K562 (cell line): ENCODE data around the gene SLC43A2.

ENCODE experiments used
- ATF7 ChIP-seq: fragments of 450-650 bp; IDR thresholded peaks from 2 replicates; pipeline ENCODE4 v1.7.1; 2014; ENCODE audit warnings: mild to moderate bottlenecking, moderate library complexity
- E2F4 ChIP-seq: sonication (generic); formaldehyde crosslinking; IDR thresholded peaks from 2 replicates; pipeline ENCODE4 v1.8.0; 2022; ENCODE audit warnings: mild to moderate bottlenecking, low read depth, missing genetic modification reagents
- FOXM1 ChIP-seq, 2 experiments: fragments of 450-650 bp in 1 of 2; sonication (generic) in 1 of 2; formaldehyde crosslinking in 1 of 2; IDR thresholded peaks; 2 replicates each; pipeline versions ENCODE4 v1.6.1 to v1.9.0; 2017 to 2022; ENCODE audit warnings: low read depth in 2 of 2, mild to moderate bottlenecking in 2 of 2, missing genetic modification reagents in 1 of 2, moderate library complexity in 1 of 2
- GABPB2 ChIP-seq: fragments of 250-450 bp; sonication (Bioruptor Pico); conservative IDR thresholded peaks from 2 replicates; pipeline ENCODE4 v1.5.1; 2021; ENCODE audit warnings: mild to moderate bottlenecking
- JUNB ChIP-seq: fragments of 450-650 bp; formaldehyde crosslinking; conservative IDR thresholded peaks from 2 replicates; pipeline ENCODE4 v1.4.0; 2020; ENCODE audit warnings: mild to moderate bottlenecking
- NBN ChIP-seq: fragments of 450-650 bp; IDR thresholded peaks from 2 replicates; pipeline ENCODE4 v1.6.1; 2016; ENCODE audit warnings: low read depth, mild to moderate bottlenecking
- NFATC3 ChIP-seq: fragments of 450-650 bp; IDR thresholded peaks from 2 replicates; pipeline ENCODE4 v1.6.1; 2017; ENCODE audit warnings: mild to moderate bottlenecking
- TAF1 ChIP-seq: IDR thresholded peaks from 2 replicates; pipeline ENCODE4 v1.6.1; 2011; ENCODE audit warnings: mild to moderate bottlenecking, low read length, moderate library complexity; ENCODE audit not compliant: insufficient read depth, control insufficient read depth, severe bottlenecking; ENCODE audit errors: extremely low read depth
- TCF7L2 ChIP-seq: fragments of 150-350 bp; IDR thresholded peaks from 2 replicates; pipeline ENCODE4 v1.6.1; 2016; ENCODE audit warnings: low read depth, mild to moderate bottlenecking, low read length, moderate library complexity
- ZNF280B ChIP-seq: fragments of 250-450 bp; sonication (Bioruptor Pico); IDR thresholded peaks from 2 replicates; pipeline ENCODE4 v1.5.1; 2021; ENCODE audit warnings: mild to moderate bottlenecking

- TF ChIP-seq ATF7 (peak; percentile 39; the same call in 1 of the 2 replicates), NFATC3 (peak; percentile 41; the same call in 1 of the 2 replicates), TCF7L2 (no peak), NBN (no peak), ZNF280B (CRISPR knock-in tag) (no peak), FOXM1 (IDR thresholded peaks at IDR 0.05; ENCODE audit: low read depth) (no peak), FOXM1 (CRISPR knock-in tag; IDR thresholded peaks at IDR 0.05; ENCODE audit: low read depth) (no peak), TAF1 (no peak), E2F4 (CRISPR knock-in tag) (no peak), GABPB2 (CRISPR knock-in tag) (no peak), JUNB (CRISPR knock-in tag) (no peak; the same call in 1 of the 2 replicates)
Observed at GRCh38 chr17:1590029-1590746, 38.4 kb downstream of the SLC43A2 start.
